Measurements from ENCODE around the gene CALU.

DNA sequence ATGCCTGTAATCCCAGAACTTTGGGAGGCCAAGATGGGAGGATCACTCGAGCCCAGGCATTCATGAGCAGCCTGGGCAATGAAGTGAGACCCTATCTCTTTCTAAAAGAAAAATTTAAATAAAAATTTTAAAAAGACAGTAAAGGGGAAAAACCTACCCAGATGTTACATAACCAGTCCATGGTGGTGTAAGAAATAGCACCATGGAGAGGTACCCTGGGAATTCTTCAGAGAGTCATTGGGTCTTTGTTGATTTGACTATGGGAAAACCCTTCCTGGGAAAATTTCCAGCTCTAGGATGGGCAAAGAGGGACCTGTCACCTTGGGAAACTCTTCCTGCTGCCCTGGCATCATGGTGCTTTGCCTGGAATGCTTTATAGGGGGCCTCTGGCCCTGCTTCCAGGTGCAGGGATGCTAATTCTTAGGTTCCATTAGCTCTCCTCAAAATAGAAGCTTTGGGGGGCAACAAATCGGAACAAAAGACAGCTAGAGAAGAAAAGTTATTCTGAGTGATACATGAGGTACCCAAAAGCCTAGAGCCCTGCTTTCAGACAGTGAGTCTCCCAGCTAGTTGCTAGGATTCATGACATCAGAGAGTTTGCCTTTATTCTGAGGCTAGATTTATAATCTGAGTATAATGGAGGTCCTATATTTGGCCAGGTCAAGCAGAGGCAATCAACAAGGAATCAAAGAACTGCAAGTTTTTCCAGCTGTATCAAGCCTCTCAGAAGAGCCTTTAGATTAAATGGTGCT is 62.7 kb downstream of the CALU start:
- TF ChIP-seq EZH2 (IDR thresholded peaks at IDR 0.05; ENCODE audit: low read length) (no peak), CTCF (optimal IDR thresholded peaks at IDR 0.05 in 1 of 3, IDR thresholded peaks at IDR 0.05 in 1 of 3, conservative IDR thresholded peaks at IDR 0.05 in 1 of 3; ENCODE audit: extremely low read depth in 1 of 3, insufficient read depth in 2 of 3, low read length in 3 of 3) (no peak)

Measured in keratinocyte (primary cell).